GM21786 (cell line): ENCODE results near the gene AS3MT.
"Not testable (repeated sequence)": the region's sequence is repeated elsewhere in the genome, so short reads cannot be mapped to it uniquely, and the experiment has no call there.

Experiments
- ATAC-seq: cut with Tn5 transposase; IDR thresholded peaks from one replicate; pipeline ENCODE4 v1.9.1; 2021; ENCODE audit not compliant: unreplicated experiment

AS3MT gene

DNA sequence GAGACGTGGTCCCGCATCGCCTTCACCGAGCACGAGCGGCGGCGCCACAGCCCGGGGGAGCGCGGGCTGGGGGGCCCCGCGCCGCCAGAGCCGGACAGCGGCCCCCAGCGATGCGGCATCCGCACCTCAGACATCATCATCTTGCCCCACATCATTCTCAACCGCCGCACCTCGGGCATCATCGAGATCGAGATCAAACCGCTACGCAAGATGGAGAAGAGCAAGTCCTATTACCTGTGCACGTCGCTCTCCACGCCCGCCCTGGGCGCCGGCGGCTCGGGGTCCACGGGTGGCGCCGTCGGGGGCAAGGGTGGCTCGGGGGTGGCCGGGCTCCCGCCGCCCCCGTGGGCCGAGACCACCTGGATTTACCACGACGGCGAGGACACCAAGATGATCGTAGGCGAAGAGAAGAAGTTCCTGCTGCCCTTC, 49.6 kb downstream of the AS3MT start:
- ATAC-seq, result no peak

DNA sequence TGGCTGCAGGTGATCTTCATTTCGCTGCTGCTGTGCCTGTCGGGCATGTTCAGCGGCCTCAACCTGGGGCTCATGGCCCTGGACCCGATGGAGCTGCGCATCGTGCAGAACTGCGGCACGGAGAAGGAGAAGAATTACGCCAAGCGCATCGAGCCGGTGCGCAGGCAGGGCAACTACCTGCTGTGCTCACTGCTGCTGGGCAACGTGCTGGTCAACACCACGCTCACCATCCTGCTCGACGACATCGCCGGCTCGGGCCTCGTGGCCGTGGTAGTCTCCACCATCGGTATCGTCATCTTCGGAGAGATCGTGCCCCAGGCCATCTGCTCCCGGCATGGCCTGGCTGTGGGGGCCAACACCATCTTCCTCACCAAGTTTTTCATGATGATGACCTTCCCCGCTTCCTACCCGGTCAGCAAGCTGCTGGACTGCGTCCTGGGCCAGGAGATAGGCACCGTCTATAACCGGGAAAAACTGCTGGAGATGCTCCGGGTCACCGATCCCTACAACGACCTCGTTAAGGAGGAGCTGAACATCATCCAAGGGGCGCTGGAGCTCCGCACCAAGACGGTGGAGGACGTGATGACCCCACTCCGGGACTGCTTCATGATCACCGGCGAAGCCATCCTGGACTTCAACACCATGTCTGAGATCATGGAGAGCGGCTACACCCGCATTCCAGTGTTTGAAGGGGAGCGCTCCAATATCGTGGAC, 50.1 kb downstream of the AS3MT start:
- no peak for ATAC-seq

DNA sequence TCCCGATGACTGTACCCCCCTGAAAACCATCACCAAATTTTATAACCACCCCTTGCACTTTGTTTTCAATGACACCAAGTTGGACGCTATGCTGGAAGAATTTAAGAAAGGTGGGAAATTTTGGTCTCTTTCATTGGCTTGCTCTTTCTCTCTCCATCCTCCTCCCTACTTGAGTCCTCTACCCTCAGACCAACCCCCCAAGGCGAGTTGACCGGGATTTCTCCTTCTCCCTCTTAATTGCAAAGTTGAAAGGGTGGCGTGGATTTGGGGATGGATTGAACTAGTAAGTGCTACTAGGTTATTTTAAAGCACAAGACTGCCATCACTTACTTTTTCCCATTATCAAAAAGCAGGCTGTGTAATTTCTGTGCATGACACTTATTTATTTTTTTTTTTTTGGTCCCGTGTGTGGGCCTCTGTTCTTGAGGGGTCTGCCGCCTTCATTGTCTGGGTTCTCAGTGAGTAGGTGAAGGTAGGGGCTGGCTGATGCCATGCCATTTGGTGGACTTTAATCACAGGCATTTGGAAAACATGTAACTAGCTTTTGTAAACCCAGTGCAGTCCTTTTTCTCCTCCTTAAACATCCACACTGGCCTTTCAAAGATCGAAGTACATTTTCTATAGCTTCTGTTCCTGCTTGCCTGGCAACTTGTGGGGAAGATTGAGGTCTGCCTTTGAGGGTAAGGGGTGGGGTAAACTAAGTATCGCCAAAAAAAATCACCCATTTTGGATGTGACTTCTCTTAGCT, 50.9 kb downstream of the AS3MT start:
- ATAC-seq, result no peak

DNA sequence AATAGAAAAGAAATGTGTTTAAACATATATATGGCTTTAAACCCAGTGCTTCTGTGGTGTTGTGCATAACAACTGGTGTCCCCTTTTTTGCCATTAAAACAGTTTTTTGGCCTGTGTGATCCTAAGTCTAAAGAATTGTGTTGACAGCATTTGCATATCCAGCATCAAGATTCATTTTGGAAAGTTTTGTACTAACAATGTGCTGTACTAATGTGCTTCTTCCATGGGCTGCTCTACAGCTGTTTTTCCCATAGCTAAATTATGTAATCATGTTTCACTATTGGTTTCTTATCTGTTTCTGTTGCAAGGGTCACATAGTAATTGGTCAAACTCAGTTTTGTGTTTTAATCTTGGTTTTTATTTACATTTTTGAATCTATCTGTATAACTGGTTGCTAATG, 54.3 kb downstream of the AS3MT start:
- no peak for ATAC-seq

DNA sequence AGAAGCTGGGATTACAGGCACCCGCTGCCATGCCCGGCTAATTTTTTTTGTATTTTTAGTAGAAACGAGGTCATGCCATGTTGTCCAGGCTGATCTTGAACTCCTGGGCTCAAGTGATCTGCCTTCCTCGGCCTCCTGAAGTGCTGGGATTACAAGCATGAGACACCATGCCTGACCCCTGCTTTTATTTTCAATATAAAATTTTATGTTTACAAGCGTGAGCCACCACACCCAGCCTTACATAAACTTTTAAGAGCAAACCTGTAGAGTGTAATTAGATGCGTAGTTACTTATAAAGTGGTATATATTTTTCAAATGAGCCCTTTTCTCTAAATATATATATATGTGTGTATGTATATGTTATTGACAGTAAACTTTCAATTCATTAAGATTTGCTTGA, 57.6 kb downstream of the AS3MT start:
- ATAC-seq, result no peak

DNA sequence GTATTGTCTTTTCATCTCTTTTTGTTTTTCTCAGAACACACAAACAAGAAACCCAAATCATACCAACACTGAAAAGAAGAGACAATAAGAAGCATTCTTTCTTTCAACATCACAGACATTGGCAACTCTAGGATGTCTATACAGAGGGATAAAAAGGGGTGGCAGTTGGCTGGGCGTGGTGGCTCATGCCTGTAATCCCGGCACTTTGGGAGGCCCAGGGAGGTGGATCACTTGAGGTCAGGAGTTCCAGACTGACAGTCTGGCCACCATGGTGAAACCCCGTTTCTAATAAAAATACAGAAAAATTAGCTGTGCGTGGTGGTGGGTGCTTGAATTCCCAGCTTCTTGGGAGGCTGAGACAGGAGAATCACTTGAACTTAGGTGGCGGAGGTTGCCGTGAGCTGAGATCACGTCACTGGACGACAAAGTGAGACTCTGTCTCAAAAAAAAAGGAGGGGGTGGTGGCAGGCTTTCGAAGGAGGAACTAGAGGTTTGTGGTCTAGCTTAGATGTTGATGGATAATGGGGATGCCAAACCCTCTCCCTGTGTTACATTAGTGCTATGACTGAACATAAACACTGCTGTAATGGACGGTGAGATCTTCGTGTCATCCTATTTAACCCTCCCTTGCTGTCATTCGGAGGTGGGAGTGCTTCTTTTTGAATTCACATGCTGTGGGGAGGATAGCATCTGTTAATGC, 58.2 kb downstream of the AS3MT start:
- ATAC-seq, result no peak

DNA sequence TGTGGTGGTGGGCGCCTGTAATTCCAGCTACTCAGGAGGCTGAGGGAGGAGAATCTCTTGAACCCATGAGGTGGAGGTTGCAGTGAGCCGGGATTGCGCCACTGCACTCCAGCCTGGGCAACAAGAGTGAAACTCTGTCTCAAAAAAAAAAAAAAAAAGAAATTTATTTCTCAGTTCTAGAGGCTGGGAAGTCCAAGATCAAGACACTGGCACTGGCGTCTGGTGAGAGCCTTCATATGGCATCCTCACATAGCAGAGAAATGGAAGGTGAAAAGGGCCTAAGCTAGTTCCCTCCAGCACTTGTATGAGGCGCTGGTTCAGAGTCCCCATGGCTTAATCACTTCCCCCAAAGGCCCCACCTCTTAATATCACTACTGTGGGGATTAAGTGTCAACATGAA, 59.2 kb downstream of the AS3MT start:
- not testable (repeated sequence) for ATAC-seq

DNA sequence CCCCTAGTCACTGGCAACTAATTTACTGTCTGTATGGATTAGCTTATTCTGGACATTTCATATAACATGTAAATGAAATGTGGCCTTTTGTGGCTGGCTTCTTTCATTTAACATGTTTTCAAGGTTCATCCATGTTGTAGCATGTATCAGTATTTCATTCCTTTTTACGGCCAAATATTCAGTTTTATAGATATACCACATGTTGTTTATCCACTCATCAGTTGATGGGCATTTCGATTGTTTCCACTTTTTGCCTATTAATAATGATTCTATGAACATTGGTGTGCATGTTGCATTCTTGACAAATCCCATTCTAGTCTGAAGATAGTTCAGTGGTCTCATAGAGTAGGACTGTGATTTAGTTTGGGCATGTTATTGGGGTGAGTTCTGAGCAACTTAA, 61.5 kb downstream of the AS3MT start:
- ATAC-seq, result no peak

DNA sequence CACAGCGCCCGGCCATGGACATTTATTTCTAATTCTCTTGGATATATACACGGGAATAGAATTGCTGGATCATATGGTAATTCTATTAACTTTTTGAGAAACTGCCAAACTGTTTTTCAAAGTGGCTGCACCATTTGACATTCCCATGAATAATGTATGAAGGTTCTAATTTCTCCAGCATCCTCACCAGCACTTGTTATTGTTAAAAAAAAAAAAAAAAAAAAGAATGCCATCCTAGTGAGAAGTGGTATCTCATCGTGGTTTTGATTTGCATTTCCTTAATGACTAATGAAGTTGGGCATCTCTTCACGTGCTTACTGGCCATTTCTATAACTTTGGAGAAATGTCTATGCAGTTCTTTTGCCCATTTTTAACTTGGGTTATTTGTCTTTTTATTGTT, 62.4 kb downstream of the AS3MT start:
- ATAC-seq, result no peak

DNA sequence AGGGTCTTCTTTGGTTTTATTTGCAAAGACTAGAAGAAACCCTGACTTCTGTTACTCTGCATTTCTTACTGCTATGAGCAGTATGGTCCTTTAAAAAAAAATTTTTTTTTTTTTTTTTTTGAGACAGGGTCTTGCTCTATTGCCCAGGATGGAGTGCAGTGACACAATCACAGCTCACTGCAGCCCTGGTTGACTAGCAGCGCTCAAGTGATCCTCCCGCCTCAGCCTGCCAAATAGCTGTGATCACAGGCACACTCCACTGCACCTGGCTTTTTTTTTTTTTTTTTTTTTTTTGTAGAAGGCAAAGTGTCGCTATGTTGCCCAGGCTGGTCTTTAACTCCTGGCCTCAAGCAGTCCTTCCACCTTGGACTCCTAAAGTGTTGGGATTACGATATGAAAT, 66.2 kb downstream of the AS3MT start:
- no peak for ATAC-seq

DNA sequence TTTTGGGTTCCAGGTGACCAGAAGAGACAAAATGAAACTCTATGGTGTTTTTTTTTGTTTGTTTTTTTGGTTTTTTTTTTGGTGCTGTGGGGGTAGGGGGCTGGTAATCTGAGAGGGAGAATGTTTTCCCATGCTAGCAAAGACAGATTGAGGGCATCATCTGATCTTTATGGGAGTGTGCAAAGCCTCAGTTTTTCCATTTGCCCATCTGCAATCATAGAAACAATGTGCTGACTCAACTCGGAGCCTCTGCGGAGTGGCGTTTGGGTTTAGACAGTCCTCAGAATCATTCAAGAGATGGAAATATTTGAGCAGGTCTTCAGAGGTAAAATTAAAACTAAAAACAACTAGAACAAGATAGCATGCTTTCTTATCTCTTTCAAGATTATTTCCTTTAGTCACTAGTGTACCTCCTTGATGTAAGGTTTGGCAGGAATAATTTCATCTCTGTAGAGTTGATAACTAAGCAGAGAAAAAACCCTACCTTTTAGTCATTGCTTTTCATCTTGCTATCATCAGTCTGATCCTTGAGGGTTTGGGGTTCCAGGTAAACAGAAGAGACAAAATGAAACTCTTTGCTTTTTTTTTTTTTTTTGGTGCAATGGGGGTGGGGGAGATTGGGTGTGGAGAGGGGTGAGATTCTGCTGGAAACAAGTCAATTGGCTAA, 66.8 kb downstream of the AS3MT start:
- ATAC-seq, result no peak

DNA sequence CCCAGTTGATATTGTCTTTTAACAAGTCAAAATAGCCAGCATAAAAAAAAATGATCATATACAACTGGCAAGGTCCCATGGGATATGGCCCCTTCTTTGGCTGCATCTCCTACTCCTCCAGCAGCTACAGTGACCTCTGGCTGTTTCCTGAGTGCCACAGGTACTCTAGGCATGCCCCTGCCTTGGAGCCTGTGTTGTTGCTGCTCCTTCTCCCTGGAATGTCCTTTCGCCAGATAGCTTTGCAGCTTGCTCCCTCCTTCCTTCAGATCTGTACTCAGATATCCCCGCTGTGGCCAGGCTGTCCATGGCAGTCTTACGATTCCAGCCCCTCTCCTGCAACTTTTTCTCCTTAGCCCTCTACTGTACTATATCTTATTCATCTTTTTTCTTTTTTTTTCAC, 72.1 kb downstream of the AS3MT start:
- no peak for ATAC-seq

DNA sequence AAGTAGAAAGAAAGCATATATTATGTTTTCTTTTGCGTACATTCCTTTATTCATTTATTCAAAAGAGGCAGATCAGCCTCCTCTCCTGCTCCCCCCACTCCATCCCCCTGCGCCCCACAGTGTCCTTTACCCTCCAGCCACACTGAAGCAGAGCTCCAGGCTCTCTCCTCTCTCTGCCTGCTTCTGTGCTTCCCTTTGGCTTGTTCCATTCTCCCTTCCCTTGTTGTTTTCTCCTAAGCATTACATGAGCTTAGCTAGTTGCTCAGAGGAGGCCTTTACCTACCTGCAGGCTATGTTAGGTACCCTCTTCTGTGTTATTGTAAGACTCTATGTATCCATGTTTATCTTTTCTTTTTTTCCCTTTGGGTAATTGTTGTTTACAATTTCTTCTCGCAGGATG, 76.2 kb downstream of the AS3MT start:
- ATAC-seq, result no peak

DNA sequence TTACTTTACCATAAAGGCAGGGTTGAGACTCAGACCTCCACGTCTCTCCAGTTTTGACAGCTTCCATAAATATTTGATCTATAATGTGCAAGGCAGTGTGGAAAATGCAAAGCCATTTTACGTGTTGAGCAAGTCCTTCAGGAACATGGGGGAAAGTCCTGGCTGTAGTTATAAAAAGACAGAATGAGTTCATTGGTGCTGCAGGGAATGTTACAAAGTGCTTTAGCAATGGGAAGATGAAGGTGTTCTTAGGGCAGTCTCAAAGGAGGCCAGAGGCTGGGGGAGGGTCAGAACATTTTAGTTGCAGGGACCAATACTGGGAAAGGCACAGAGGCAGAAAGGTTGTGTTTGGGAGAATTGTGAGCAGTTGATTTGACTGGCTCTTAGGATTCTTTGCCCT, 76.7 kb downstream of the AS3MT start:
- no peak for ATAC-seq

DNA sequence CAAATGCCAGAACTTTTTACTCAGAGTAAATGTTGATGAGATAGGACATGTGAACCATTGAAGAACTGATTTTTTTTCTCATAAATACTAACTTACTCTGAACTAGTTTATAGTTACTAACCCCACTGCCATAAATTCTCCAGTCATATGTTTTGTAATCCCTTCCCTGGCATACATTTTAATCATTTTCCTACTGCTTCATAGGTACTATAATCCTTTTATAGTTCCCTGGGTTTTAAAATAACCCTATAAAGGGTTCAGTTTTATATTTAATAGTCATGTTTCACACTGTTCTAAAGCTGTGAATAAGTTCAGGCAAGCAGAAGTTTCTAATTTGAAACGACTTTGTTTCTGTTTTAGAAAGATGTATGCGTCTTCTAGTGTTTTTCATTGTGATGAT, 77.7 kb downstream of the AS3MT start:
- ATAC-seq, result no peak

DNA sequence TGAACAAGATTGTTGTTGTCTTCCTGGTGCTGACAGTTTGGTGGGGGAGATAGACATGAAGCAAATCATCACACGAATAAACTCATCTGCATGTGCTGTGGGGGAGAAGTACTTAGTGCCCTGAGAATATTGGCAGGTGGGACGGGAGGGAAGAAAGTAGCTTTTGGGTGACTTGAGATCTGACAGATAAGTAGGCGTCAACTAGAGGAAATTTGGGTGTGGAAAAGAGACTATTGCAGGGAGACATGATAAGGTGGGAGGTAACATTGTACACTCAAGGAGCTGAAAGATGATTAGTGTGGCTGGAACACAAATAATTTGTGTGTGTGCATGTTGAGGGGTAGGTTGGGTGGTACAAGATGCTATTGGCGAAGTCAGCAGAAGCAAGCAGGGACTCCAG, 78.9 kb downstream of the AS3MT start:
- ATAC-seq, result no peak

DNA sequence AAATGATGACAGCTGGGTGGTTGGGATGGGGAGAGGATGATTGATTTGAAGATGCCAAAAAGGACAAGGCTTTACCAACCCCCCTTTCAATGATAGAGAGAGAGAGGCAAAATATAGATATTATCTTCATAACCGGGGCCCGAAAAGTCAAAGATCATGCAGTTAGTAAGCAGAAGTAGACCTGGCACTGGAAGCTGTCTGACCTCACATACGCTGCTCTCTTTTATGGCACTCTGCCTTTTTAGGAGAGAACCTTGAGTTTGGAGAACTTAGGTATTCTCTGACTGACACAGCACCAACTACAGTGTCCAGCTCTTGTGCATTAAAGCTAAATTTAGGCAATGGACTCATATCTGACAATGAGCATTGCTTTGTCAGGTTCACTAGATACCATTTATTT, 79.5 kb downstream of the AS3MT start:
- ATAC-seq, result no peak

DNA sequence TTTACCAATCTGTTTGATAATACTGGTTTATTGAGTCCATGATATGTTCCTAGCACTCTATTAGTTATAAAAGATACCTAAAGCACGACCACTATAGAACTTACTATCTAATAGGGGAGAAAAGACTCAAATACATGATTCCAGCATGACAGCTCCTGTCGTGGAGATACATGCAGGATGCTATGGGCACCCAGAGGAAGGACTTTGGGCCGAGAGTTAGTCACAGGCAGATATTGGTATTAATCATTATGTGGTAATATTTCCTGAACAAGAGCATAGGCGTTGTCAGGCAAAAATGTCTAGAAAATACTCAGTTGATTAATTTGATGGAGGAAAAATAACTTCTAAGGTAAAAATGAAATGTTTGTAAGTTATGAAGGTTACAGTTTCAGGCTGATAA, 80.6 kb downstream of the AS3MT start:
- ATAC-seq, result no peak

DNA sequence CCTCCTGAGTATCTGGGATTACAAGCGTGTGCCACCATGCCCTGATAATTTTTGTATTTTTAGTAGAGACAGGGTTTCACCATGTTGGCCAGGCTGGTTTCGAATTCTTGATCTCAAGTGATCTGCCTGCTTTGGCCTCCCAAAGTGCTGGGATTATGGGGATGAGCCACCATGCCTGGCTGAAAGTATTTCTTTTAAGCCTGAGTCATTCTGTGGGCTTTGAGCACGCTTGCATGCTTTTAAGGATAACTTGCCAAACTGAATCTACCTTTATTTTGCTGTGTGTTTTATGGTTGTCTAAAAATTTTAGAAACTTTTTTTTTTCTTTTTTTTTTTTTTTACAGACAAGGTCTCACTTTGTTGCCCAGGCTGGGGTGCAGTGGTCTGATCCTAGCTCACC, 82.0 kb downstream of the AS3MT start:
- ATAC-seq, result no peak
